Measurements from ENCODE around the gene RPUSD4. TPM values are rescaled to one million over a fixed set of nuclear protein-coding genes. Genes with fewer than 3 reads are reported as not detected.

RPUSD4 gene
- total and polyA plus RNA-seq, 9 of the 15 experiments (the other 6 are each of a cell fraction or from before 2014, with no cell fraction given) = 27.4 to 56.2 (median 44.6) TPM

DNA sequence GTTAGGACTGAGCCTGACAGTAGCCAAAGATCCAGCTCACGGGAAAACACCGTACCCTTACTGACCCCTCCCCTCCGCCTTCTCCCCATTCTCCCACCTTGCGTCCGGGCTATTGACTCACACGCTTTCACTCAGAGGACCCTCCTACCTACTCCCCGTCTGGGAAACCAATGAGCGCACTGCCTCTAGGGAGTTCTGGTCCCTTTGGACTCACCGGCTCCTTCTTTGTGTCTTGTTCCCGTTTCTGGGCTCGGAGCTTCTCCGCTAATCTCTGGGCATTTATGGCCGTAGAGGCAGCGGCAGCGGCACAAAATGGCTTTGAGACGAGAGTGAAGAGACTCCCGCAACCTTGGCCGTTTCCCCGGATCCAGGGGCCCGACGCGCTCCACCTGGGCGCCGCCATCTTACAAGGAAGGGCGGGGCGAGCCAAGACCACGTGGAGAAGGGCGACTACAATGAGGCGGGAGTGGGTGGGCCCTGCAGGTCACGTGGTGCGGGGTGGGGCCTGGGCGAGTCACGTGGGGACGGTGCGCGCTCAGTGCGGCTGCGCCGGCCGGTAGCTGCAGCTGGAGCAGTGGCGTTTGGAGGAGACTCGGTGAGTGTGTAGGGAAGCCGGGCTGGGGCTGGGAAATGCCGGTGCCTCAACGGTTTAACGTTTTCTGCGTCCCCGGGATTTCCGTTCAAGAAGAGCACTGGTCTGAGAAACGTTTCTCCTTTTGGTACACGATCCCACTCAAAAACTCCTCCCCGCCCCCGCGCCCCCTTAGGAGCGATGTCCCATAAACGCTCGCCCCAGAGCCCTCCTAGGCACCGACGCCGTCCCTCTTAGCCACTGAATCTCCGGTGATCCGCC, at the start of gene RPUSD4, which contains the start of gene FAM118B (continued):
- TF ChIP-seq, protein P1, sequence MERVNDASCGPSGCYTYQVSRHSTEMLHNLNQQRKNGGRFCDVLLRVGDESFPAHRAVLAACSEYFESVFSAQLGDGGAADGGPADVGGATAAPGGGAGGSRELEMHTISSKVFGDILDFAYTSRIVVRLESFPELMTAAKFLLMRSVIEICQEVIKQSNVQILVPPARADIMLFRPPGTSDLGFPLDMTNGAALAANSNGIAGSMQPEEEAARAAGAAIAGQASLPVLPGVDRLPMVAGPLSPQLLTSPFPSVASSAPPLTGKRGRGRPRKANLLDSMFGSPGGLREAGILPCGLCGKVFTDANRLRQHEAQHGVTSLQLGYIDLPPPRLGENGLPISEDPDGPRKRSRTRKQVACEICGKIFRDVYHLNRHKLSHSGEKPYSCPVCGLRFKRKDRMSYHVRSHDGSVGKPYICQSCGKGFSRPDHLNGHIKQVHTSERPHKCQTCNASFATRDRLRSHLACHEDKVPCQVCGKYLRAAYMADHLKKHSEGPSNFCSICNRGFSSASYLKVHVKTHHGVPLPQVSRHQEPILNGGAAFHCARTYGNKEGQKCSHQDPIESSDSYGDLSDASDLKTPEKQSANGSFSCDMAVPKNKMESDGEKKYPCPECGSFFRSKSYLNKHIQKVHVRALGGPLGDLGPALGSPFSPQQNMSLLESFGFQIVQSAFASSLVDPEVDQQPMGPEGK (CRISPR knock-in tag; IDR thresholded peaks at IDR 0.05; ENCODE audit: borderline replicate concordance) = no peak
- TF ChIP-seq KLF6 (CRISPR knock-in tag; IDR thresholded peaks at IDR 0.05; ENCODE audit: borderline replicate concordance) = no peak; the same call in 1 of the 2 replicates
- TF ChIP-seq, protein P2, sequence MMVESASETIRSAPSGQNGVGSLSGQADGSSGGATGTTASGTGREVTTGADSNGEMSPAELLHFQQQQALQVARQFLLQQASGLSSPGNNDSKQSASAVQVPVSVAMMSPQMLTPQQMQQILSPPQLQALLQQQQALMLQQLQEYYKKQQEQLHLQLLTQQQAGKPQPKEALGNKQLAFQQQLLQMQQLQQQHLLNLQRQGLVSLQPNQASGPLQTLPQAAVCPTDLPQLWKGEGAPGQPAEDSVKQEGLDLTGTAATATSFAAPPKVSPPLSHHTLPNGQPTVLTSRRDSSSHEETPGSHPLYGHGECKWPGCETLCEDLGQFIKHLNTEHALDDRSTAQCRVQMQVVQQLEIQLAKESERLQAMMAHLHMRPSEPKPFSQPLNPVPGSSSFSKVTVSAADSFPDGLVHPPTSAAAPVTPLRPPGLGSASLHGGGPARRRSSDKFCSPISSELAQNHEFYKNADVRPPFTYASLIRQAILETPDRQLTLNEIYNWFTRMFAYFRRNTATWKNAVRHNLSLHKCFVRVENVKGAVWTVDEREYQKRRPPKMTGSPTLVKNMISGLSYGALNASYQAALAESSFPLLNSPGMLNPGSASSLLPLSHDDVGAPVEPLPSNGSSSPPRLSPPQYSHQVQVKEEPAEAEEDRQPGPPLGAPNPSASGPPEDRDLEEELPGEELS (CRISPR knock-in tag; IDR thresholded peaks at IDR 0.05; ENCODE audit: borderline replicate concordance) = no peak
- peak; percentile 100 for TF ChIP-seq RAD51 (IDR thresholded peaks at IDR 0.05; ENCODE audit: borderline replicate concordance, low read depth)
- TF ChIP-seq HDGF (IDR thresholded peaks at IDR 0.05) = no peak
- no peak for TF ChIP-seq STAG1 (CRISPR knock-in tag; IDR thresholded peaks at IDR 0.05; ENCODE audit: borderline replicate concordance)
- TF ChIP-seq, protein P3, sequence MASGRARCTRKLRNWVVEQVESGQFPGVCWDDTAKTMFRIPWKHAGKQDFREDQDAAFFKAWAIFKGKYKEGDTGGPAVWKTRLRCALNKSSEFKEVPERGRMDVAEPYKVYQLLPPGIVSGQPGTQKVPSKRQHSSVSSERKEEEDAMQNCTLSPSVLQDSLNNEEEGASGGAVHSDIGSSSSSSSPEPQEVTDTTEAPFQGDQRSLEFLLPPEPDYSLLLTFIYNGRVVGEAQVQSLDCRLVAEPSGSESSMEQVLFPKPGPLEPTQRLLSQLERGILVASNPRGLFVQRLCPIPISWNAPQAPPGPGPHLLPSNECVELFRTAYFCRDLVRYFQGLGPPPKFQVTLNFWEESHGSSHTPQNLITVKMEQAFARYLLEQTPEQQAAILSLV (tag; IDR thresholded peaks at IDR 0.05) = no peak
- TF ChIP-seq SMARCA5 (IDR thresholded peaks at IDR 0.05) = no peak
- peak; percentile 99 for TF ChIP-seq TOE1 (IDR thresholded peaks at IDR 0.05; ENCODE audit: borderline replicate concordance)
- TF ChIP-seq TOE1 (CRISPR knock-in tag; IDR thresholded peaks at IDR 0.05; ENCODE audit: borderline replicate concordance, low read depth) = no peak
- TF ChIP-seq SREBF2 (CRISPR knock-in tag; IDR thresholded peaks at IDR 0.05) = peak; percentile 87; the same call in 1 of the 2 replicates
- TF ChIP-seq, protein P4, sequence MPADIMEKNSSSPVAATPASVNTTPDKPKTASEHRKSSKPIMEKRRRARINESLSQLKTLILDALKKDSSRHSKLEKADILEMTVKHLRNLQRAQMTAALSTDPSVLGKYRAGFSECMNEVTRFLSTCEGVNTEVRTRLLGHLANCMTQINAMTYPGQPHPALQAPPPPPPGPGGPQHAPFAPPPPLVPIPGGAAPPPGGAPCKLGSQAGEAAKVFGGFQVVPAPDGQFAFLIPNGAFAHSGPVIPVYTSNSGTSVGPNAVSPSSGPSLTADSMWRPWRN (IDR thresholded peaks at IDR 0.05; ENCODE audit: low read depth) = no peak
- no peak for TF ChIP-seq ZSCAN32 (CRISPR knock-in tag; IDR thresholded peaks at IDR 0.05)
- TF ChIP-seq ZNF699 (CRISPR knock-in tag; IDR thresholded peaks at IDR 0.05; ENCODE audit: insufficient replicate concordance) = no peak
- no peak for TF ChIP-seq SLC30A9 (CRISPR knock-in tag; IDR thresholded peaks at IDR 0.05)
- TF ChIP-seq MCM2 (IDR thresholded peaks at IDR 0.05; ENCODE audit: low read depth) = no peak
- TF ChIP-seq ILF3 (IDR thresholded peaks at IDR 0.05; ENCODE audit: borderline replicate concordance) = no peak
- no peak for TF ChIP-seq RAD21 (CRISPR knock-in tag; conservative IDR thresholded peaks at IDR 0.05 in 1 of 2, IDR thresholded peaks at IDR 0.05 in 1 of 2)
- peak; percentile 89; the same call in 1 of the 2 replicates for TF ChIP-seq JUN (IDR thresholded peaks at IDR 0.05; ENCODE audit: borderline replicate concordance, low read depth, low read length)
- no peak for TF ChIP-seq JUN (CRISPR knock-in tag; IDR thresholded peaks at IDR 0.05; ENCODE audit: borderline replicate concordance)
- TF ChIP-seq, protein P5, sequence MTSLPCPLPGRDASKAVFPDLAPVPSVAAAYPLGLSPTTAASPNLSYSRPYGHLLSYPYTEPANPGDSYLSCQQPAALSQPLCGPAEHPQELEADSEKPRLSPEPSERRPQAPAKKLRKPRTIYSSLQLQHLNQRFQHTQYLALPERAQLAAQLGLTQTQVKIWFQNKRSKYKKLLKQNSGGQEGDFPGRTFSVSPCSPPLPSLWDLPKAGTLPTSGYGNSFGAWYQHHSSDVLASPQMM (CRISPR knock-in tag; IDR thresholded peaks at IDR 0.05) = no peak
- no peak for TF ChIP-seq TBL1XR1 (IDR thresholded peaks at IDR 0.05; ENCODE audit: low read length in 2 of 2)

All from K562 (cell line).